NCI-H446 (cell line): ENCODE data around the gene SOX21.

Experiments
- DNase-seq, 2 experiments: peaks; one replicate each; lab custom pipeline; 2025; lab: John Stamatoyannopoulos, UW

The SOX21 gene

DNA sequence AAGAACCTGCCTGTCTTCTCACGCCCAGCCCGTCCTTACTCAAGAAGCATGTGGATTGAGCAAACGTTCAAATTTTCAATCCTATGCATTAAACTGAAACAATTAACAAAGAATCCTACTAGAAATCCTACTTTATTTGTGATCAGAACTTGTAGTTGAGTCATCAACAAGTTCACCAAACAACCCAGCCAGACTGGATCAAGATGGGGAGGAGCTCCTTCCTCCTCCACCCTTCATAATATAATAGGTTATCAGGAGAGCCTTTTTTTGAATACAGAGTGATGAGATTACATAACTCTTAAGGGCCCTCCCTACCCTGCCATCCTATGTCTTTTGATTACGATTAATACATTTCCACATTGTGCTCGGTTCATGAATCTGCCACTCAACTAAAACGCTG lies 32.7 kb downstream of the SOX21 start:
- no peak for DNase-seq

DNA sequence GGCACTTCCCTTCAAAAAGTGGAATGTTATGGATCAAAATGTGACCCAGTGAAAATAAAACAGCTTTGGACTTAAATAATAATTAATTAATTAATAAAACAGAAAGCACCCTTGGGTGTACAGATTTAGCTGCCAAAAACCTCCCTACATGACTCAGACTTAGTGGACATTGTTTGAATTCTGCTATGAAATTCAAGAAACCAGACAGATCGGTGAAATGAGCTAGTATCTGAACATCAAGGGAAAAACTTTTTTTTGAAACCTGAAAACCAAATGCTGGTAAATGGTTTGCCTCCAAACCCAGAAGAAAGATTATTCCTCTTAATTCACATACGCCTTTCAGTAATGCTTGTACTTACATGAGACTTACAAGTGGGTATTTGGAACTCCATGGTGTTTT lies 33.5 kb downstream of the SOX21 start:
- DNase-seq: no peak

DNA sequence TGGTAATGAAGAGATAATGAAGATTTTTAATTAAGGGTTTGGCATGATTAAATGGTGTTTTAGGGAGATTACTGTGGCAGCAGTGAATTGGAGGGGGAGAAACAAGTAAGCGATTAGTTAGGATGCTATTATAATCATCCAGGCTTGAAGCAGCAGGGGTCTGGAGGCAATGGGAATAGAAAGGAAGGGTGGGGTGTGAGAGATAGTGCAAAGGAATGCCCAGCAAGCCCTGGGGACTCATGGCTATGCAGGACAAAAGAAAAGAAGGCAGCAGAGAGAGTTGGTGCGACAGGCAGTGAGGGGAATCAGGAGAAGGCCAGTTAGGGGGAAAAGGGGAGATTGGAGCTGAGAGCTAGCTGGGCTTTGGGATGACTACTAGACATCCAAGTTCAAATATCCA lies 34.5 kb downstream of the SOX21 start:
- no peak for DNase-seq

DNA sequence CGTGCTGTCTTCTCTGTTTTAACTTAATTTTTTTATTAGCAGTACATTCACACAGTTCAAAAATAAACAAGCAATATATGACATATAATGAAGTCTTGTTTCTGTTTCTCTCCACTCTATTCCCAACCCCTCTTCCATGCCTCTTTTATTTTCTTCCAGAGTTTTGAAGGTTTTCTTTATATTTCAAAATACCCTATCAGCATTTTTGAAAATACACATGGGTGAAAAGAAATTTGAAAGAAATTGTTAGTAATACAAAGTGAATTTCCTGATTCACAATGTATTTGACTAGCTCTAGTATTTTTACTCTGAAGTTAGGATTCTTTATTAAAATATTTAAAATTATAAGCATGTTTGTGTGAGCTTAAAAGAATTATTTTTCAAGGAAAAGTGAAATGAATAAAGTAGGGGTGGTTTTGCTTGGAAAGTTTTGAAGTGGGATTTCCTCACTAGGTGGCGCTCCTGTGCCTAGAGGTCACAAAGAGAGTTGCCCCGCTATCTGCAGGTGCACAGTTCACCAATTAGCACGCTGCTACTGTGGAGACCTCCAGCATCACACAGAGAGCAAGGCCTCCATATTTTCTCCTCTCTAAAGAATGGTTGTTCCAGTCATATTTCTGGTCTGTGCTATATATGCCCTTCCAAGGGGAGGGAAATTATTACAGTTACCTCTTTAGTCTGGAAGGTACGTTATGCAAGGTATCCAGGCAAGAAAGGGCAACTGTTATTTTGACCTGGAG lies 37.6 kb downstream of the SOX21 start:
- peak in 1 of 2 experiments; percentile 0 for DNase-seq

DNA sequence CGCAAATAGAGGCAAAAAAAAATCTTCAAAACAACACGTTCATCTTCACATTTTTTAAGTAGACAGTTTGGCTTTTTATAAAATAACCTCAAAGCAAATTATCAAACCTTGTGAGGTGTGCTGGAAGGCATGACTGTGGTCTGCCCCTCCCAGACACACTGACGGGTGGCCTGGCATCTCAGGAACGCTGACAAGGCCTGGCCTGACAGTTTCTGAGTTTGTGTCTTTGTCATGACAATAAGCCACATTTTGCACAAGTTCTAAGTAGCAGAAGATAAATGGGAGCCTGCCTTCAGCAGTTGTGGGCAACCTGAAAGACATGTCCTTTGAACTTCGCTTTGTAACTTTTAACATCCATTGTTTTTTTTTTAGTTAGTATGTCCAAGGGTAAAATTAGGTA lies 38.5 kb downstream of the SOX21 start:
- no peak for DNase-seq

DNA sequence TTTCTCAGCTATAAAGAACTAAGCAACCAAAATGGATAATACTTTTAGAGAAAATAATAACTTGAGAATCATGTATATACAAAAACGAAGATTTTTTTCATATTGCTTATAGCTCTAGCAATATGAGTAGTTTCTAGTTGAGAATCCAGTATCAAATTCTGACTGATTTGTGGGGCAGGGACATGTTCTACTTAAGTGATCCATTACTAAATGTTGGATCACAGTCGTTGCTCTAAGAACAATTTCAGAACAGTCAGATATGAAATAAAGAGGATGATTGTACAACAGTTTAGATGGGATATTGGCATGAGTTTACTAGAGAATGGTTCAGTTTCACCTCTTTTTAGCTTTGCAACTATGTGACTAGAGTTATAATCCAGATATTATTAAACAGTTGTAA lies 39.9 kb downstream of the SOX21 start:
- no peak for DNase-seq

DNA sequence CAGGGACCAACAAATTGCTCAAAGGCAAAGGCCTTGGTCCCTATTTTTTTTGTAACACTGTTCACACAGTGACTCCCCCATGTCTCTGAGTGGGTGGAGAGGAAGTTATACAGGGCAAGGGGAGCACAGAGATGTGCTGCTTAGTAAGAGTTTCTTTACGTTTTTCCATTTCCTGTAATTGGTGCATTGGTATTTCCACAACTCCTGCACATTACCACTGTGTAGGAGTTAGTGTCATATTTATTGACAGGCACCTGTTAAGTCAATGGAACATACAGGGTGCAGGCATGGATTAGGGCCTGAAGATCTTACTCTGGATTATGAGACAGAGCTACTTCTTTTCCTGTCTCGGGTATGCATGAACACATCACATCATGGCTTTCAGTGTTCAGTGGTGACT lies 45.2 kb downstream of the SOX21 start:
- DNase-seq: no peak

DNA sequence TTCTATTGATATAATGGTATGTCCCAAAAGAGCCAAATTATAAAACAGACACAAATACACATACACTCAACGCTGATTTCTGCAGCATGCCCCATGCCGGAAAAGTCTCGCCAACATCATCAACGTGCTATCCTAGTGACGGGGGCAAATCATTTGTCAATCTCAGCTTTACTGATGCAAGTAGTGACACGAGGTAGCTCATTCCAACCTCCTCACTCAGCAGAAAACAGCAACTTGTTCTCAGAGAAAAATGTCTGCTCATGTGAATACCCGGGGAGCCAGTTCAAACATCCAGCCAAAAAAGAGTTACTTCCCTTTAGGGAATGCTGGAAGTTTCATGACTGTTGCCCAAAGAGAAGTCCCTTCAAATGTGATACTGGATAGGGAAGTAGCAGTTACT lies 46.3 kb downstream of the SOX21 start:
- no peak for DNase-seq

DNA sequence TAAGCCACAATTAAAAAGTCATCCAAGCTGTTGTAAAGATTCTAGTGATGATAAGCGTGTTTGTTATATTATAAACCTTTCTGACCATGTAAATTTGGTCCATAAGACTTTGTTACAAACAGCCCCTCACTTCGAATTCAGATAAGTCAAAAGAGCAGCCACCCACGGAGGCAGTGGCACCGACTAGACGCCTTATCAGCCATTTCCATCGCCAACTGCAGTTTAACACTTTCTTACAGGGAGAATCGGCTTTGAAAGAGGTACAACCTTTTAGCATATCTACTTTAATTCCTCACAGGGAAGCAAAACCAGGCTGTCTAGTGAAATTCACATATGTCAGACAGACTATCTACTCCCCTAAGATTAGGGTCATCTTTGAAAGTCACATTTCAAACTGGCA lies 47.5 kb downstream of the SOX21 start:
- no peak for DNase-seq

DNA sequence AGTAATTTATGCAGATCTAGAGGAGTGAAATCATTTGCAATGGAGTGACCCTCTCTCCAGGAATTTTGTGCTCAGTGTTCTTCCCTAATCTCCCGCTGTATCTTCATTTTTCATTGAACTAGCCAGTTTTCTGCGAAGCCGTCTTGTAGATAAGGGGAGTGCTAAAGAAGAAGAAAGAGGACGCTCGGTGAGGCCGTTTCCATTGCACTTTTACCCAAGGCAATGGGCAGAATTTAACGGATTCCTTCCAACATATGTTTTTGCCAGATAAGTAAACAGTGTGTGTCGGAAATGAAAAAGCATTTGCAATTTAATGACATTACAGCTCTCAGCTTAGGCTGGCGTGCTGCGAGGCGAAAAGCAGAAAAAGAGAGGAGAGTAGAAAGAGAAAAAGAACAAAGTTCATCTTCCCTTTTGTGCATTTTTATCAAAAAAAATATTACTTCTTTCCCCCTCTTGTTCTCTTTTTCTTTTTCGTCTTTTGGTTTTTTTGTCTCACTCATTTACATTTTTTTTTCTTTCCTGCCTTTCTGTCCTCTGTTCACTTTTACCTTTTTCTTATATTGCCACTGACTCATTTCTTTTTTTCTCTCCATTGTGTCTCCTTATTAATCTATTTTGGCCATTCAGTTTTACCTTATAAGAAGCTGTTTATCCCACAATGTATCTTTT lies 49.9 kb downstream of the SOX21 start:
- DNase-seq: no peak

DNA sequence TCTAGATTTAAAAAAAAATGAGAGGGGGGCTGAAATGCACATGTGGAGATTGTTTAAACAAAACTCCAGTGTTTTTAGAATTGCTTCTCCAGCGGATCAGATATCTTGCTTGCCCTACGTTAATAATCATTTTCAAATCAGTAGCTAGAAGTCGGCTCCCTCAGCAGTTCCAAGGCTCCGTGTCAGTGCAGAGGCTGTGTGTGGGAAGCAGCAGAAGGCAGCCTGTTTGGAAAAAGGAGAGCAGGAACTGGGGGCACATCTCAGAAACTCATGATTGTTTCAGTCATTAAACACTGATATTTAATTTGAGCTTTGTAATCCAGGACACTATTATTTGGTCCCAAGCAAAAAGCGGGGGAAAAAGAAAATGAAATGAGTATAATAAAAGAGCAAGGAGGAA lies 50.9 kb downstream of the SOX21 start:
- DNase-seq: no peak

DNA sequence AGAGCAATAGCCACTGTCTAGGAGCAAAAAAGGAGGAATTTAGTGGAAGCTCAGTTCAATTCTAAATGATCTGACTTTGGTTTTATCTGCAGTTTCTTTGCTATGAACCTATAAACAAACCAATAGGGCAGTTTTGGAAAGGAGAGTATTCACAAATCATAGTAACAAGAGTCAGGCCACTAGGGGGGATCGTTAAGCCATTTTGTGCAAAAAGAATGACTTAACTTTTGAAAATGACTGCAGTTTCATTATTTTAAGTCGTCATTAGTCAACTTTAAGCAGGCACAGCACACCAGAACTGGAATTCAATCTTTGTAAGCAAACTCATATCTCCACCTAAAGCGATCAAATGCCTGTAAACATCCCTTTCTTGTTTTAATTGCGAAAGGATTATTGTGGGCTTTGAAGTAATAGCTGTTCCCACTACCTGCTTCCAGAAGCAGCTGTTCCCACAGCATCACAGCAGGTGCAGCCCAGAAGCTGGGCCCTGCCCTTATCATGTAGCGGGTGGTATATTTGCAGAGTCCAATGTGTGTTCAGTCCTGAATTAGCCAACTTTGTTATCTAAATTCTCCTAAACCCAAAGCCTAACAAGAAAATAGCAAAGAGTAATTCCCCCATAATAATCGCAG lies 51.5 kb downstream of the SOX21 start:
- DNase-seq: no peak
